Neural cell (in vitro differentiated cells): ENCODE measurements around the gene AKIRIN2. TPM values are rescaled to one million over a fixed set of nuclear protein-coding genes. Genes with fewer than 3 reads are reported as not detected.
"Not testable (repeated sequence)": the region's sequence is repeated elsewhere in the genome, so short reads cannot be mapped to it uniquely, and the experiment has no call there.

ENCODE experiments used
- H2AFZ ChIP-seq: fragments of 200-600, 300-800 bp; sonication (generic), shearing (Covaris generic); 2 replicates; pipeline ENCODE4 v1.6.0; 2014; ENCODE audit warnings: low read depth, mild to moderate bottlenecking, antibody characterized with exemption, low read length, moderate library complexity
- H3F3A ChIP-seq: fragments of 200-600 bp; shearing (Covaris generic); 2 replicates; pipeline ENCODE4 v1.6.1; 2016; ENCODE audit warnings: mild to moderate bottlenecking, moderate library complexity, mixed read lengths, antibody characterized with exemption, low read length; ENCODE audit not compliant: insufficient read depth, poor library complexity, severe bottlenecking
- H3K27ac ChIP-seq: fragments of 200-600, 300-800 bp; sonication (generic), shearing (Covaris generic); 2 replicates; pipeline ENCODE4 v1.5.1; 2014; ENCODE audit warnings: mild to moderate bottlenecking, low read length, moderate library complexity
- H3K27me3 ChIP-seq: fragments of 300-800, 200-600 bp; sonication (generic), shearing (Covaris generic); 2 replicates; pipeline ENCODE4 v1.6.0; 2014; ENCODE audit warnings: mild to moderate bottlenecking, low read depth, low read length, moderate library complexity; ENCODE audit not compliant: insufficient read depth
- H3K36me3 ChIP-seq: fragments of 300-800, 200-600 bp; sonication (generic), shearing (Covaris generic); 2 replicates; pipeline ENCODE4 v1.5.1; 2014; ENCODE audit warnings: mild to moderate bottlenecking, antibody characterized with exemption, low read length, moderate library complexity; ENCODE audit not compliant: insufficient read depth
- H3K4me2 ChIP-seq: fragments of 300-800, 200-600 bp; sonication (generic), shearing (Covaris generic); 2 replicates; pipeline ENCODE4 v1.6.0; 2014; ENCODE audit warnings: mild to moderate bottlenecking, low read length
- H3K4me3 ChIP-seq: fragments of 300-800, 200-600 bp; sonication (generic), shearing (Covaris generic); 2 replicates; pipeline ENCODE4 v1.5.1; 2014; ENCODE audit warnings: mild to moderate bottlenecking, low read length, moderate library complexity
- H3K79me2 ChIP-seq: fragments of 200-600 bp; shearing (Covaris generic); replicated peaks from 2 replicates; pipeline ENCODE4 v1.6.0; 2014; ENCODE audit warnings: mild to moderate bottlenecking, low read length, moderate library complexity; ENCODE audit not compliant: insufficient read depth
- H3K9ac ChIP-seq: fragments of 300-800, 200-600 bp; sonication (generic), shearing (Covaris generic); 2 replicates; pipeline ENCODE4 v1.6.1; 2016; ENCODE audit warnings: mild to moderate bottlenecking, low read length, mixed read lengths
- H3K9me2 ChIP-seq: fragments of 200-600 bp; shearing (Covaris generic); 2 replicates; pipeline ENCODE4 v1.6.1; 2016; ENCODE audit warnings: mild to moderate bottlenecking, low read length, mixed read lengths; ENCODE audit not compliant: insufficient read depth
- H3K9me3 ChIP-seq: fragments of 200-600, 300-800 bp; sonication (generic), shearing (Covaris generic); 2 replicates; pipeline ENCODE4 v1.6.1; 2016; ENCODE audit warnings: mild to moderate bottlenecking, mixed run types, low read length, moderate library complexity, mixed read lengths
- H4K20me1 ChIP-seq: fragments of 200-600 bp; shearing (Covaris generic); 2 replicates; pipeline ENCODE4 v1.6.1; 2016; ENCODE audit warnings: mild to moderate bottlenecking, mixed run types; ENCODE audit not compliant: insufficient read depth
- CTCF ChIP-seq: fragments of 450-650 bp; IDR thresholded peaks from 2 replicates; pipeline ENCODE4 v1.5.1; 2014; ENCODE audit warnings: antibody characterized with exemption, mild to moderate bottlenecking, moderate library complexity; ENCODE audit not compliant: poor library complexity, severe bottlenecking
- EP300 ChIP-seq: fragments of 450-650 bp; conservative IDR thresholded peaks from 2 replicates; pipeline ENCODE4 v1.6.1; 2014; ENCODE audit warnings: antibody characterized with exemption, mild to moderate bottlenecking, moderate library complexity; ENCODE audit not compliant: poor library complexity, severe bottlenecking
- EZH2 ChIP-seq: fragments of 200-600, 300-800 bp; shearing (Covaris generic), sonication (generic); IDR thresholded peaks from 2 replicates; pipeline ENCODE4 v1.6.1; 2014; ENCODE audit warnings: antibody characterized with exemption, low read length, borderline replicate concordance, mild to moderate bottlenecking; ENCODE audit not compliant: insufficient read depth, poor library complexity, severe bottlenecking
- MXI1 ChIP-seq: fragments of 450-650 bp; conservative IDR thresholded peaks from 2 replicates; pipeline ENCODE4 v1.6.1; 2014; ENCODE audit warnings: antibody characterized with exemption, mild to moderate bottlenecking; ENCODE audit not compliant: poor library complexity, severe bottlenecking
- POLR2AphosphoS5 ChIP-seq: IDR thresholded peaks from 2 replicates; pipeline ENCODE4 v1.6.1; 2012
- RAD21 ChIP-seq: fragments of 450-650 bp; conservative IDR thresholded peaks from 2 replicates; pipeline ENCODE4 v1.6.1; 2014; ENCODE audit warnings: antibody characterized with exemption, mild to moderate bottlenecking, moderate library complexity
- REST ChIP-seq: IDR thresholded peaks from 2 replicates; pipeline ENCODE4 v1.6.1; 2012; ENCODE audit warnings: borderline replicate concordance
- SMC3 ChIP-seq: fragments of 450-650 bp; conservative IDR thresholded peaks from 2 replicates; pipeline ENCODE4 v1.6.1; 2014; ENCODE audit warnings: antibody characterized with exemption, mild to moderate bottlenecking, moderate library complexity; ENCODE audit not compliant: poor library complexity
- TAF1 ChIP-seq: IDR thresholded peaks from 2 replicates; pipeline ENCODE4 v1.6.1; 2012; ENCODE audit warnings: low read depth
- polyA plus RNA-seq: library from polyadenylated mRNA; depleted of rRNA; stranded (reverse); fragments of >200 nt; gene quantifications from 2 replicates; pipeline ENCODE4 v1.2.3, GENCODE V29; 2014

The AKIRIN2 gene
- polyA plus RNA-seq, 1 donor from 2014 or later, result 82.8 TPM

- no peaks in the 10 kb centered on the region for H3K36me3 ChIP-seq
- H3K9me2 ChIP-seq, result no peaks in the 10 kb centered on the region
- no peaks in the 10 kb centered on the region for H4K20me1 ChIP-seq
- TF ChIP-seq POLR2AphosphoS5, result no peak
- no peak for TF ChIP-seq RAD21
- no peak for TF ChIP-seq CTCF
- TF ChIP-seq EP300, result no peak
- TF ChIP-seq REST, result no peak
- TF ChIP-seq SMC3, result no peak
- no peak for TF ChIP-seq MXI1
- TF ChIP-seq EZH2, result no peak
- TF ChIP-seq TAF1, result no peak
- H3K9ac ChIP-seq, result no peak overlapping the region
- no peaks in the 10 kb centered on the region for H3F3A ChIP-seq
- H3K27me3 ChIP-seq, result no peaks in the 10 kb centered on the region
- H3K79me2 ChIP-seq, result peaks cover 18% of the 10 kb centered on the region
- H2AFZ ChIP-seq, result no peak overlapping the region
- H3K9me3 ChIP-seq, result no peaks in the 10 kb centered on the region
- H3K4me3 ChIP-seq, result no peak overlapping the region
- H3K4me2 ChIP-seq, result no peak overlapping the region
- no peak overlapping the region for H3K27ac ChIP-seq
These were observed 3.1 kb upstream of the AKIRIN2 start for GRCh38 chr6:87705070-87705691.

- H3K4me3 ChIP-seq, result peak overlapping the region; percentile 92
- H3K4me2 ChIP-seq, result peak overlapping the region; percentile 98
- H3K9me2 ChIP-seq, H3F3A ChIP-seq, H4K20me1 ChIP-seq, H3K27me3 ChIP-seq, H3K9me3 ChIP-seq, H2AFZ ChIP-seq, H3K36me3 ChIP-seq: not testable (repeated sequence)
- peaks cover 39% of the 10 kb centered on the region for H3K79me2 ChIP-seq
- peak overlapping the region; percentile 68 for H3K9ac ChIP-seq
- H3K27ac ChIP-seq, result peak overlapping the region; percentile 85
These were observed 1.0 kb upstream of the AKIRIN2 start for GRCh38 chr6:87703039-87703438.

GRCh38 chr6:87702589-87702945 lies 534 bp upstream of the AKIRIN2 start:
- no peaks in the 10 kb centered on the region for H3K36me3 ChIP-seq
- H3K4me3 ChIP-seq, result peak overlapping the region; percentile 92
- H3K4me2 ChIP-seq, result peak overlapping the region; percentile 98
- H3K9me3 ChIP-seq, result no peaks in the 10 kb centered on the region
- H3K27ac ChIP-seq, result peak overlapping the region; percentile 85
- peaks cover 4% of the 10 kb centered on the region for H4K20me1 ChIP-seq
- no peaks in the 10 kb centered on the region for H3K9me2 ChIP-seq
- H3K27me3 ChIP-seq, result no peaks in the 10 kb centered on the region
- H3K9ac ChIP-seq, result peak overlapping the region; percentile 68
- no peaks in the 10 kb centered on the region for H3F3A ChIP-seq
- peak overlapping the region; percentile 30 for H2AFZ ChIP-seq
- TF ChIP-seq REST, result no peak
- peak; percentile 31 for TF ChIP-seq SMC3
- TF ChIP-seq RAD21, result no peak
- H3K79me2 ChIP-seq, result peaks cover 44% of the 10 kb centered on the region
